Measurements from ENCODE around the gene HMGB2. TPM values are rescaled to one million over a fixed set of nuclear protein-coding genes. Genes with fewer than 3 reads are reported as not detected.

Gene HMGB2
- total RNA-seq, 1 experiment from 2014 or later = 183 TPM

GRCh38 chr4:173330590-173330989 lies 3.6 kb downstream of the HMGB2 start:
- ATAC-seq = no peak
- H3K4me3 ChIP-seq (ENCODE audit: low read depth in 2 of 2, low read length in 2 of 2) = peak overlapping the region in 1 of 2 experiments; percentile 0; a peak in 1 of 4 replicates
- intact Hi-C loops (cut with micrococcal nuclease; ENCODE audit: unreplicated experiment) (loop anchor here (5.0 kb wide), 1 partner anchor 37 kb away; no protein-coding TSS in a partner anchor), in situ Hi-C loops (cut with HindIII; ENCODE audit: low pct_unique_long_range_greater_than_20kb, low sequenced_read_pairs) (no loop called here)
- no peaks in the 10 kb centered on the region for H3K9me3 ChIP-seq (ENCODE audit: control insufficient read depth, insufficient read depth, low read depth, low read length)
- no TSS peak for BruUV-seq (replicated peaks)
- H3K36me3 ChIP-seq (ENCODE audit: control insufficient read depth, insufficient read depth, low read length) = peaks cover 12% of the 10 kb centered on the region
- TF ChIP-seq TCF7L2 (IDR thresholded peaks at IDR 0.05; ENCODE audit: low read depth, low read length) (no peak), SIN3A (IDR thresholded peaks at IDR 0.05; ENCODE audit: borderline replicate concordance, insufficient read depth, low read depth, low read length) (no peak), POLR2AphosphoS5 (IDR thresholded peaks at IDR 0.05; ENCODE audit: low read depth, low read length) (no peak; the same call in 1 of the 2 replicates), REST (IDR thresholded peaks at IDR 0.05; ENCODE audit: insufficient read depth in 1 of 2, low read depth in 2 of 2, low read length in 1 of 2) (no peak), CTCF (IDR thresholded peaks at IDR 0.05) (no peak)
- CTCF ChIA-PET = no interaction called here
- peak overlapping the region; percentile 51 for H3K27ac ChIP-seq (ENCODE audit: low read length)
- peaks cover 5% of the 10 kb centered on the region; the same call in 1 of the 2 replicates for H3K4me1 ChIP-seq (ENCODE audit: control insufficient read depth, insufficient read depth, low read length)
- POLR2A ChIA-PET = interaction anchor here (0.6 kb wide), 1 partner anchor 141 kb away, joined by 3 read pairs; no protein-coding TSS in a partner anchor
- H3K27me3 ChIP-seq (ENCODE audit: control insufficient read depth, insufficient read depth, low read length) = no peaks in the 10 kb centered on the region
- DNase-seq (ENCODE audit: low read depth, low spot score) = no peak

GRCh38 chr4:173328236-173328901 lies 5.8 kb downstream of the HMGB2 start:
- TF ChIP-seq TCF7L2 (IDR thresholded peaks at IDR 0.05; ENCODE audit: low read depth, low read length) (no peak), POLR2AphosphoS5 (IDR thresholded peaks at IDR 0.05; ENCODE audit: low read depth, low read length) (no peak), REST (IDR thresholded peaks at IDR 0.05; ENCODE audit: insufficient read depth in 1 of 2, low read depth in 2 of 2, low read length in 1 of 2) (no peak), CTCF (IDR thresholded peaks at IDR 0.05) (no peak), SIN3A (IDR thresholded peaks at IDR 0.05; ENCODE audit: borderline replicate concordance, insufficient read depth, low read depth, low read length) (no peak)
- H3K36me3 ChIP-seq (ENCODE audit: control insufficient read depth, insufficient read depth, low read length) = peaks cover 21% of the 10 kb centered on the region
- H3K9me3 ChIP-seq (ENCODE audit: control insufficient read depth, insufficient read depth, low read depth, low read length) = no peaks in the 10 kb centered on the region
- 0 out of 2 replicates have a peak, but pooled peaks have one; percentile 40 for ATAC-seq
- H3K4me1 ChIP-seq (ENCODE audit: control insufficient read depth, insufficient read depth, low read length) = peaks cover 10% of the 10 kb centered on the region; the same call in 1 of the 2 replicates
- in situ Hi-C loops (cut with HindIII; ENCODE audit: low pct_unique_long_range_greater_than_20kb, low sequenced_read_pairs) (no loop called here), intact Hi-C loops (cut with micrococcal nuclease; ENCODE audit: unreplicated experiment) (loop anchor here (5.0 kb wide), 1 partner anchor 89 kb away; no protein-coding TSS in a partner anchor)
- H3K27me3 ChIP-seq (ENCODE audit: control insufficient read depth, insufficient read depth, low read length) = no peaks in the 10 kb centered on the region
- no peak for DNase-seq (ENCODE audit: low read depth, low spot score)
- POLR2A ChIA-PET = interaction anchor here (0.6 kb wide), 1 partner anchor 315 kb away, joined by 7 read pairs; no protein-coding TSS in a partner anchor
- H3K27ac ChIP-seq (ENCODE audit: low read length) = no peak overlapping the region
- CTCF ChIA-PET = no interaction called here
- no peak overlapping the region for H3K4me3 ChIP-seq (ENCODE audit: low read depth in 2 of 2, low read length in 2 of 2)
- no TSS peak for BruUV-seq (replicated peaks)

Measured in Panc1 (cell line).